GM23338 (cell line): Measurements from ENCODE around the gene TRAPPC12. TPM values are rescaled to one million over a fixed set of nuclear protein-coding genes. Genes with fewer than 3 reads are reported as not detected.

Experiments
- ATAC-seq: fragments of 200-7000 bp; cut with Tn5 transposase; 3 replicates; pipeline ENCODE4 v1.9.1; 2020
- DNase-seq: peaks from one replicate; pipeline ENCODE4 v3.0.0-alpha.2; 2015; ENCODE audit warnings: low spot score
- H2AFZ ChIP-seq: fragments of 200-600 bp; sonication (generic); 2 replicates; pipeline ENCODE4 v1.8.0; 2016; ENCODE audit warnings: antibody characterized with exemption, mild to moderate bottlenecking, moderate library complexity
- H3F3A ChIP-seq: fragments of 200-600 bp; sonication (generic); replicated peaks from 2 replicates; pipeline ENCODE4 v1.8.0; 2017; ENCODE audit warnings: antibody characterized with exemption, mixed run types, low read depth
- H3K27ac ChIP-seq: fragments of 200-600 bp; sonication (generic); 2 replicates; pipeline ENCODE4 v1.6.1; 2016; ENCODE audit warnings: low read depth
- H3K27me3 ChIP-seq: fragments of 200-600 bp; sonication (generic); 2 replicates; pipeline ENCODE4 v1.8.0; 2016; ENCODE audit warnings: mild to moderate bottlenecking, mixed run types, moderate library complexity; ENCODE audit not compliant: insufficient read depth
- H3K36me3 ChIP-seq: fragments of 200-600 bp; sonication (generic); 2 replicates; pipeline ENCODE4 v1.8.0; 2016; ENCODE audit warnings: mild to moderate bottlenecking; ENCODE audit not compliant: insufficient read depth
- H3K4me1 ChIP-seq: fragments of 200-600 bp; sonication (generic); 2 replicates; pipeline ENCODE4 v1.8.0; 2016; ENCODE audit warnings: mild to moderate bottlenecking, moderate library complexity; ENCODE audit not compliant: insufficient read depth
- H3K4me2 ChIP-seq: fragments of 200-600 bp; sonication (generic); 2 replicates; pipeline ENCODE4 v1.7.1; 2017; ENCODE audit warnings: mixed run types
- H3K4me3 ChIP-seq: fragments of 200-600 bp; sonication (generic); 2 replicates; pipeline ENCODE4 v1.6.1; 2016; ENCODE audit warnings: mixed run types
- H3K79me2 ChIP-seq: fragments of 200-600 bp; sonication (generic); replicated peaks from 2 replicates; pipeline ENCODE4 v1.8.0; 2017; ENCODE audit warnings: mild to moderate bottlenecking; ENCODE audit not compliant: insufficient read depth
- H3K9me2 ChIP-seq: fragments of 200-600 bp; sonication (generic); 2 replicates; pipeline ENCODE4 v1.8.0; 2017; ENCODE audit not compliant: insufficient read depth
- H4K20me1 ChIP-seq: fragments of 200-600 bp; sonication (generic); replicated peaks from 2 replicates; pipeline ENCODE4 v1.8.0; 2017; ENCODE audit warnings: mild to moderate bottlenecking; ENCODE audit not compliant: insufficient read depth
- H3K27ac Mint-ChIP-seq: 2 replicates; pipeline ENCODE4 v1.8.0; 2020; ENCODE audit warnings: inconsistent platforms, mild to moderate bottlenecking, moderate library complexity, mixed read lengths
- H3K27me3 Mint-ChIP-seq: 3 replicates; pipeline ENCODE4 v1.8.0; 2022; ENCODE audit warnings: low read depth, mild to moderate bottlenecking, moderate library complexity, mixed read lengths, inconsistent platforms; ENCODE audit not compliant: insufficient read depth, poor library complexity
- H3K36me3 Mint-ChIP-seq: 3 replicates; pipeline ENCODE4 v1.8.0; 2021; ENCODE audit warnings: low read depth, mild to moderate bottlenecking, inconsistent platforms, moderate library complexity, mixed read lengths
- H3K4me1 Mint-ChIP-seq: 3 replicates; pipeline ENCODE4 v1.8.0; 2020; ENCODE audit warnings: mild to moderate bottlenecking, inconsistent platforms, mixed read lengths
- H3K4me3 Mint-ChIP-seq: 3 replicates; pipeline ENCODE4 v1.8.0; 2021; ENCODE audit warnings: moderate library complexity, mild to moderate bottlenecking, inconsistent platforms, mixed read lengths
- H3K9me3 Mint-ChIP-seq: 3 replicates; pipeline ENCODE4 v1.8.0; 2020; ENCODE audit warnings: moderate library complexity, mild to moderate bottlenecking, inconsistent platforms, mixed read lengths
- CREB1 ChIP-seq: fragments of 250-450 bp; sonication (Bioruptor Pico); IDR thresholded peaks from 2 replicates; pipeline ENCODE4 v1.5.0; 2020; ENCODE audit warnings: low read depth, mild to moderate bottlenecking, moderate library complexity
- CTCF ChIP-seq, 2 experiments: fragments of 200-600 bp in 1 of 2; sonication (generic) in 1 of 2; conservative IDR thresholded peaks; 2 replicates each; pipeline versions ENCODE4 v1.5.1 to v1.6.1; 2016 to 2017; ENCODE audit warnings: antibody characterized with exemption in 2 of 2, low read depth in 2 of 2, mild to moderate bottlenecking in 2 of 2, moderate library complexity in 1 of 2
- ETS1 ChIP-seq: IDR thresholded peaks from 2 replicates; pipeline ENCODE4 v1.6.1; 2016; ENCODE audit warnings: antibody characterized with exemption
- EZH2 ChIP-seq: fragments of 200-600 bp; sonication (generic); IDR thresholded peaks from one replicate; pipeline ENCODE4 v1.8.0; 2017; ENCODE audit warnings: antibody characterized with exemption, mild to moderate bottlenecking, low read depth; ENCODE audit not compliant: unreplicated experiment
- EZH2phosphoT487 ChIP-seq: fragments of 200-600 bp; sonication (generic); IDR thresholded peaks from one replicate; pipeline ENCODE4 v1.8.1; 2018; ENCODE audit warnings: antibody characterized with exemption; ENCODE audit not compliant: unreplicated experiment
- JUNB ChIP-seq: IDR thresholded peaks from one replicate; pipeline ENCODE4 v1.6.1; 2016; ENCODE audit warnings: antibody characterized with exemption; ENCODE audit not compliant: unreplicated experiment
- NANOG ChIP-seq: IDR thresholded peaks from 2 replicates; pipeline ENCODE4 v1.6.1; 2016; ENCODE audit warnings: antibody characterized with exemption, borderline replicate concordance
- POLR2AphosphoS5 ChIP-seq: IDR thresholded peaks from 2 replicates; pipeline ENCODE4 v1.6.1; 2016; ENCODE audit warnings: antibody characterized with exemption, low read depth
- REST ChIP-seq: IDR thresholded peaks from one replicate; pipeline ENCODE4 v1.6.1; 2018; ENCODE audit warnings: antibody characterized with exemption; ENCODE audit not compliant: unreplicated experiment
- STAT1 ChIP-seq: IDR thresholded peaks from one replicate; pipeline ENCODE4 v1.6.1; 2016; ENCODE audit warnings: antibody characterized with exemption; ENCODE audit not compliant: unreplicated experiment
- ZNF114 ChIP-seq: fragments of 250-450 bp; sonication (Bioruptor Pico); IDR thresholded peaks from 2 replicates; pipeline ENCODE4 v1.5.0; 2020; ENCODE audit warnings: mild to moderate bottlenecking, moderate library complexity
- ZNF331 ChIP-seq: fragments of 250-450 bp; sonication (Bioruptor Pico); IDR thresholded peaks from 2 replicates; pipeline ENCODE4 v1.5.0; 2020; ENCODE audit warnings: low read depth, mild to moderate bottlenecking, moderate library complexity
- ZNF462 ChIP-seq: fragments of 250-450 bp; sonication (Bioruptor Pico); IDR thresholded peaks from 2 replicates; pipeline ENCODE4 v1.5.0; 2020; ENCODE audit warnings: mild to moderate bottlenecking, moderate library complexity
- polyA plus RNA-seq: library from polyadenylated mRNA; unstranded; fragments of >200 nt; fragmentation: Nextera tagmentation; extraction: Ambion mirVana; gene quantifications from 2 replicates; pipeline ENCODE4 v1.2.1, GENCODE V29; 2016
- total RNA-seq: library from RNA; depleted of rRNA; stranded (reverse); fragments of >200 nt; shearing (Covaris generic); gene quantifications from 2 replicates; pipeline ENCODE4 v1.2.3, GENCODE V29; 2014

The TRAPPC12 gene
- total and polyA plus RNA-seq, 2 experiments from 2014 or later = 48.9 to 57.7 TPM

GRCh38 chr2:3426615-3427014 is 47.1 kb downstream of the TRAPPC12 start:
- no peaks in the 10 kb centered on the region for H3K27me3 Mint-ChIP-seq
- no peaks in the 10 kb centered on the region for H3K27me3 ChIP-seq
- no peaks in the 10 kb centered on the region for H3K79me2 ChIP-seq
- H3K36me3 Mint-ChIP-seq = peaks cover 26% of the 10 kb centered on the region
- H3K9me2 ChIP-seq = no peaks in the 10 kb centered on the region
- no peak overlapping the region for H3K27ac Mint-ChIP-seq
- TF ChIP-seq CREB1 (no peak), EZH2phosphoT487 (no peak), NANOG (no peak), ZNF114 (CRISPR knock-in tag) (no peak), JUNB (no peak), ETS1 (no peak), REST (no peak), STAT1 (no peak), EZH2 (no peak), CTCF (conservative IDR thresholded peaks at IDR 0.05; ENCODE audit: low read depth in 2 of 2) (no peak), ZNF331 (CRISPR knock-in tag) (no peak), ZNF462 (CRISPR knock-in tag) (no peak), POLR2AphosphoS5 (no peak)
- H4K20me1 ChIP-seq = 0 out of 2 replicates have a peak, but pooled peaks cover 8% of the 10 kb centered on the region
- no peak for DNase-seq
- H3K36me3 ChIP-seq = peaks cover 13% of the 10 kb centered on the region
- no peak for ATAC-seq
- H3K4me2 ChIP-seq = no peak overlapping the region
- H3K4me3 Mint-ChIP-seq = no peak overlapping the region
- no peaks in the 10 kb centered on the region for H3K4me1 ChIP-seq
- no peaks in the 10 kb centered on the region for H3K4me1 Mint-ChIP-seq
- no peaks in the 10 kb centered on the region for H3F3A ChIP-seq
- no peaks in the 10 kb centered on the region for H3K9me3 Mint-ChIP-seq
- H3K27ac ChIP-seq = no peak overlapping the region
- no peak overlapping the region for H3K4me3 ChIP-seq
- H2AFZ ChIP-seq = no peak overlapping the region
